HL-60/S4 treated with retinoic acid at 250 ng/mL for 4 days and 3 days (cell line): ENCODE results near the gene PIK3CB.
"Not testable (repeated sequence)": the region's sequence is repeated elsewhere in the genome, so short reads cannot be mapped to it uniquely, and the experiment has no call there.

Experiments used
- in situ Hi-C: fragments of 300-500 bp; cut with MboI; formaldehyde crosslinking; loops from 2 replicates; pipeline ENCODE4 v1.7.0; 2022; ENCODE audit warnings: low sequenced_read_pairs

PIK3CB gene

GRCh38 chr3:138629526-138629925, 205.2 kb downstream of the PIK3CB start:
- in situ Hi-C loops: no loop called here

- in situ Hi-C loops: no loop called here
Measured at GRCh38 chr3:138625707-138626365, 208.9 kb downstream of the PIK3CB start.

GRCh38 chr3:138624518-138624917, 210.2 kb downstream of the PIK3CB start:
- in situ Hi-C loops: no loop called here

GRCh38 chr3:138620431-138620830, 214.3 kb downstream of the PIK3CB start:
- in situ Hi-C loops: no loop called here

GRCh38 chr3:138615462-138615861, 219.3 kb downstream of the PIK3CB start:
- in situ Hi-C loops: no loop called here

GRCh38 chr3:138609898-138610266, 224.8 kb downstream of the PIK3CB start:
- in situ Hi-C loops: no loop called here

- in situ Hi-C loops: no loop called here
Measured at GRCh38 chr3:138608322-138609135, 226.2 kb downstream of the PIK3CB start, which contains the start of gene FAIM. Gene FAIM (plus strand): TSS chr3:138608771. CDS start chr3:138619727, 10,956 bp downstream.

- in situ Hi-C loops: not testable (repeated sequence)
Measured at GRCh38 chr3:138604106-138604595, 230.6 kb downstream of the PIK3CB start.
